ENCODE results near the gene ITGB3.

GRCh38 chr17:47208744-47209488 is 44.7 kb upstream of the ITGB3 start, which contains the start of gene MYL4:
- TF ChIP-seq POLR2A (IDR thresholded peaks at IDR 0.05; ENCODE audit: low read length): peak; percentile 79
- no peak for TF ChIP-seq GATA1 (IDR thresholded peaks at IDR 0.05; ENCODE audit: low read depth, low read length)
